BJ (cell line): ENCODE results near the gene GNB4. TPM values are rescaled to one million over a fixed set of nuclear protein-coding genes. Genes with fewer than 3 reads are reported as not detected.

Source experiments
- CTCF ChIA-PET: fragments of 350-600 bp; formaldehyde crosslinking; extraction: SDS; loops from one replicate; lab custom pipeline; 2021; ENCODE audit warnings: antibody characterized with exemption, inconsistent platforms; lab: Yijun Ruan, JAX
- POLR2A ChIA-PET: fragments of 300-600 bp; sonication (Branson Sonifier 250); formaldehyde crosslinking; extraction: SDS; loops from one replicate; lab custom pipeline; 2021; ENCODE audit warnings: antibody characterized with exemption; lab: Charles Lee
- DNase-seq: peaks from one replicate; pipeline ENCODE4 v3.0.0-alpha.2; 2011; ENCODE audit warnings: low read depth
- H3K27me3 ChIP-seq: 2 replicates; pipeline ENCODE4 v1.6.0; 2011; ENCODE audit warnings: low read length; ENCODE audit not compliant: control insufficient read depth, insufficient read depth
- H3K36me3 ChIP-seq: 2 replicates; pipeline ENCODE4 v1.5.1; 2011; ENCODE audit warnings: low read length; ENCODE audit not compliant: control insufficient read depth, insufficient read depth
- H3K4me3 ChIP-seq: 2 replicates; pipeline ENCODE4 v1.5.1; 2011; ENCODE audit warnings: low read depth, mild to moderate bottlenecking, control low read depth, low read length
- CTCF ChIP-seq: IDR thresholded peaks from 2 replicates; pipeline ENCODE4 v1.5.1; 2011; ENCODE audit warnings: low read depth, mild to moderate bottlenecking, control low read depth, inconsistent platforms, low read length, moderate library complexity; ENCODE audit not compliant: insufficient read depth
- polyA plus RNA-seq: library from polyadenylated mRNA; depleted of rRNA; stranded (reverse); fragments of >200 nt; gene quantifications from 2 replicates; pipeline ENCODE4 v1.2.3, GENCODE V29; 2011

Gene GNB4
- polyA plus RNA-seq, 1 experiment, result 25.2 TPM

GRCh38 chr3:179452872-179453271 is 1.6 kb upstream of the GNB4 start:
- no peaks in the 10 kb centered on the region for H3K27me3 ChIP-seq
- ChIA-PET POLR2A (no interaction called here), CTCF (interaction anchor here (0.5 kb wide), 1 partner anchor 28 kb away, joined by 3 read pairs; no protein-coding TSS in a partner anchor)
- no peak for DNase-seq
- no peaks in the 10 kb centered on the region for H3K36me3 ChIP-seq
- no peak for TF ChIP-seq CTCF
- no peak overlapping the region for H3K4me3 ChIP-seq

GRCh38 chr3:179452176-179452564 is 900 bp upstream of the GNB4 start:
- POLR2A ChIA-PET, result no interaction called here
- no peak for TF ChIP-seq CTCF
- H3K36me3 ChIP-seq, result no peaks in the 10 kb centered on the region
- peak overlapping the region; percentile 80; the same call in 1 of the 2 replicates for H3K4me3 ChIP-seq
- CTCF ChIA-PET, result no interaction called here
- DNase-seq, result no peak
- H3K27me3 ChIP-seq, result no peaks in the 10 kb centered on the region

GRCh38 chr3:179450901-179451264 is 387 bp downstream of the GNB4 start:
- CTCF ChIA-PET, result interaction anchor here (1.1 to 1.2 kb wide), 2 partner anchors 18 to 80 kb away, joined by 3 read pairs; no protein-coding TSS in a partner anchor
- H3K36me3 ChIP-seq, result no peaks in the 10 kb centered on the region
- H3K27me3 ChIP-seq, result no peaks in the 10 kb centered on the region
- H3K4me3 ChIP-seq, result peak overlapping the region; percentile 80
- POLR2A ChIA-PET, result no interaction called here
- DNase-seq, result no peak
- TF ChIP-seq CTCF, result no peak

GRCh38 chr3:179450261-179450701 is 989 bp downstream of the GNB4 start:
- POLR2A ChIA-PET, result no interaction called here
- DNase-seq, result no peak

GRCh38 chr3:179449636-179450035 is 1.6 kb downstream of the GNB4 start:
- no peaks in the 10 kb centered on the region for H3K27me3 ChIP-seq
- ChIA-PET POLR2A (no interaction called here), CTCF (no interaction called here)
- H3K4me3 ChIP-seq, result peak overlapping the region; percentile 80
- H3K36me3 ChIP-seq, result no peaks in the 10 kb centered on the region
- TF ChIP-seq CTCF, result no peak
- no peak for DNase-seq

More at GRCh38 chr3:179450261-179450701, 989 bp downstream of the GNB4 start:
- peak overlapping the region; percentile 80 for H3K4me3 ChIP-seq
- H3K27me3 ChIP-seq, result no peaks in the 10 kb centered on the region
- TF ChIP-seq CTCF, result no peak
- CTCF ChIA-PET, result interaction anchor here (1.2 kb wide), 1 partner anchor 17 kb away, joined by 3 read pairs; no protein-coding TSS in a partner anchor
- H3K36me3 ChIP-seq, result no peaks in the 10 kb centered on the region
